HG02938 (cell line): ENCODE measurements around the gene MEAF6.

Experiments used
- ATAC-seq: cut with Tn5 transposase; IDR thresholded peaks from one replicate; pipeline ENCODE4 v1.9.1; 2021; ENCODE audit warnings: mild to moderate bottlenecking, moderate library complexity; ENCODE audit not compliant: unreplicated experiment

Gene MEAF6

DNA sequence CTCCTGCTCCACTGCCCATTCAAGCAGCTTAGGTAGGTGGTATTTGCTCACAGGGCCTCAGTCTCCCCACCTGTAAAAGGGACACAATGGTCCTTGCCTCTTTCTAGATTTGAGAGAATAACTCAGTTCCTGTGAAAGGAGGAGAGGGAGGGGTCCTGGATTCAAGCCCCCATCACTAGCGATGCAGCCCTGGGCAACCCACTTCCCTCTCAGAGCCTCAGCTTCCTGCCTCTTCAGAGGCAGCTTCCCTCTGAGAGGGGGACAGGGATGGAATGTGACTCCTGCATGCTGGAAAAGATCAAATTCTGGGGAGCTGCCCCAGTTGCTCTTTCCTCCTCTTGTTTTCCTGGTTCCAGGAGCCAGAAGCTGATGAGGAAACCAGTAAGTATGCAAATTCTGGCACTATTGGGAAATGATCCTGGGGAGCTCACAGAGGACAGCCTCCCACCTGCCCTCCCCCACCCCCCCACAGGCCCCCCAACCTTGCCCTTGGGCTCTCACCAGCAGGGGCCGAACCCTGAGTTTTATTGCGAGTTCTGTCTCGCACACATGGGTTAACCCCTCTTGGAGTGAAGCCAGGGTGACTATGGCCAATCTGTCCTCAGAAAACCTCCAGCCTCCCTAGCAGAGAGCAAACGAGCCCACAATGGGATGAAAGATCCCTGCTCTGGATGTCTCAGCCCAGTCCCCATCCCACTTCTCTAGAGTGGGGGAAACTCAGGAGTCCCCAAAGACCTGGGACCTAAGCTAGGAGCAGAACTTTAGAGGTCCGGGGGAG, 28.5 kb downstream of the MEAF6 start:
- no peak for ATAC-seq

DNA sequence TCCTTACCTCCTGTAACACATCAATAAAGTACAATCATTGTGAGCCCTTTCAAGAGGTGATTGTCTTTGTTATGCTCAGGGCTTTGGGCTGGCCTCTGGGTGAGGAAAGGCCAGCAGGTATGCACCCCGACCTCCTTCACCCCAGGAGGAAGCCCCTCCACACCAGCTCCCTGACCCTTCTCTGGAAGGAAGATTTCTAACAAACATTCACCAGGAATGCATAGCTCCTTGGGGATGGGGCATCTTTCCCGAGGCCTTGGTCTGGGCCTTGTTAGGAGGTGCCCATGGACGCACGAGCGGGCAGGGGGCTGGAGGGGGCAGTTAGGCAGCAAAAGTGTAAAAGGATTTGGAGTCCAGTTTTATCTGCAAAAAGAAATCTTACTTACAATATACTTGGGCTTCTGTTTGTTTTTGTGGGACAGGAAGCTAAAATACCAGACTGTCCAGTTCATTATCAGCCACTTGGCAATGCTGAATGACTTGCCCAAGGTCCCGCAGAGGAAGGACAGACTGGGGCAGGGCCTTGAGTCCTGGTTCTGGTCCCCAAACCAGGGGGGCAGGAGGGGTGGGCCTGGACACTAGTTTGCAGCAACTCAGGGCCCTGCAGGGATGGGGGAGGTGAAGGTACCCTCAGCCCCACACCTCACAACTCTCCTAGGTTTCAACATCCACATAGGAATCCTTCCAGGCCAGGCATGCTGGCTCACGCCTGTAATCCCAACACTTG, 30.1 kb downstream of the MEAF6 start:
- ATAC-seq: no peak

DNA sequence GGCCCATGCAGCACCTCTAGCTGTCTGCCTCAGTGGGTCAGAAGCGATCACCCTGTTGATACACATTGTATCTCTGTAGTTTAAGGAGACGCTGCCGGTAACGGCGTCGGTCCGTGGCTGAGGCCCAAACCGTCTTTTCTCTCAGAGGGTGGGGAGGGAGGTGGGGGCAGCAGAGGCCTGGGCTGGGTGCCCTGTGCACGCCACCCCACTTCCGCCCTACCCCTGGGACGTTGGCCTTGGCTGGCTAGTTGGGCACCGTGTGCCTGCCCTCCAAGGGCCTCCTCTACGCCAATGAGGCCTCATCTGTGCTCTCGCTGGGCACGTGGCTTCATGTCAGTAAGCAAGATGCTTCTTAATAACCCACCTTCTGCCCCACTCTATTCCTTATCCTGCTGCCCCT, 30.8 kb downstream of the MEAF6 start:
- no peak for ATAC-seq

DNA sequence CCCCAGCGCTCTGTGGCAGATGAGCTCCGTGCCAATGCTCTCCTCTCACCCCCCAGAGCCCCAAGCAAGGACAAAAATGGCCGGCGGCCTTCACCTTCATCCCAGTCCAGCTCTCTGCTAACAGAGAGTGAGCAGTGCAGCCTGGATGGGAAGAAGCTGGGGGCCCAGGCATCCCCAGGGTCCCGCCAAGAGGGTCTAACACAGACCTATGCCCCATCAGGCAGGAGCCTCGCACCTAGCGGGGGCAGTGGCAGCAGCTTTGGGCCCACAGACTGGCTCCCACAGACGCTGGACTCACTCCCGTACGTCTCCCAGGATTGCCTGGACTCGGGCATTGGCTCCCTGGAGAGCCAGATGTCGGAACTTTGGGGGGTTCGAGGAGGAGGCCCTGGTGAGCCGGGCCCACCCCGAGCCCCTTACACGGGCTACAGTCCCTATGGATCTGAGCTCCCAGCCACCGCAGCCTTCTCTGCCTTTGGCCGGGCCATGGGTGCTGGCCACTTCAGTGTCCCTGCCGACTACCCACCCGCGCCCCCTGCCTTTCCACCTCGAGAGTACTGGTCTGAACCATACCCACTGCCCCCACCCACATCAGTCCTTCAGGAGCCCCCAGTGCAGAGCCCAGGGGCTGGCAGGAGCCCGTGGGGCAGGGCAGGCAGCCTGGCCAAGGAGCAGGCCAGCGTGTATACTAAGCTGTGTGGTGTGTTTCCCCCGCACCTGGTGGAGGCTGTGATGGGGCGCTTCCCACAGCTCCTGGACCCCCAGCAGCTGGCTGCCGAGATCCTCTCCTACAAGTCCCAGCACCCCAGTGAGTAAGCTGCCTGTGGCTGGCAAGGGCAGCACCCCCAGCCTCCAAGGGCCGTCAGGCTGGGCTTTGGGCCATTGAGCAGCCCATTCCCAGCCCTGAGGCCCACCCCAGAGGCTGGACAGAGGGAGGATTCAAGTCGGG, 31.5 kb downstream of the MEAF6 start:
- no peak for ATAC-seq

DNA sequence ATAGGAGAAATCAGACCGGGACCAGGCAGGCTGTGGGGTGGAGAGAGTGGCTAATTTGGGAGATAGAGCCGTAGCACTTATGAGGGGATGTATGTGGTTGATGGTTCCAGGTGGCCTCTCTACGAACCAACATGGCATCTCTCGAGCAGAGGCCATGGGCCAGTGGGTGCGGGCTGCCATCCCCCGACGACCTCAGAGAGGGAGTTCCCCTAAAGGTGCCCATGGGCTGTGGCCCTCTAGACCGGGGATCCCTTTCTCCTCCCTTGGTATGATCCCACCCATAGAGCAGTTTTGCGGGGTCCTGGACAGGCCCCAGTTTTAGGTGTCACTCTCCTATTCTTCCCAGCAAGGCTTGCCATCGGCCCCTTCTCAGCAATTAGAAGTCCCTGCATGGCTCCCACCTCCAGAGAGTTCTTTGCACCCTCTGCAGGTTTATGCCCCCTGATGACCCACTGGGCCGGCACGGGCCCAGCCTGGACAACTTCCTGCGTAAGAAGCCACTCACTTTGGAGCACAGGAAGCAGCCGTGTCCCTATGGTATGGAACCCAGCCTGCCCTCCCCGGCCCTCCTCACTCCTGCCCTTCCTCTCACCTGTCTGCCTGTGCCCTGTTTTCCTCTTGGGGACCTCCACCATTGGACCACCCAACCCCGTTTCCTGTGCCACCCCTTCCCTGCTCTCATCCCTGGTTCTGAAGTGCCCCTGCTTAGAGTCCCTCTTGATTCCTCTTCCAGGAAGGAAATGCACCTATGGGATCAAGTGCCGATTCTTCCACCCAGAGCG, 32.4 kb downstream of the MEAF6 start:
- ATAC-seq: no peak

DNA sequence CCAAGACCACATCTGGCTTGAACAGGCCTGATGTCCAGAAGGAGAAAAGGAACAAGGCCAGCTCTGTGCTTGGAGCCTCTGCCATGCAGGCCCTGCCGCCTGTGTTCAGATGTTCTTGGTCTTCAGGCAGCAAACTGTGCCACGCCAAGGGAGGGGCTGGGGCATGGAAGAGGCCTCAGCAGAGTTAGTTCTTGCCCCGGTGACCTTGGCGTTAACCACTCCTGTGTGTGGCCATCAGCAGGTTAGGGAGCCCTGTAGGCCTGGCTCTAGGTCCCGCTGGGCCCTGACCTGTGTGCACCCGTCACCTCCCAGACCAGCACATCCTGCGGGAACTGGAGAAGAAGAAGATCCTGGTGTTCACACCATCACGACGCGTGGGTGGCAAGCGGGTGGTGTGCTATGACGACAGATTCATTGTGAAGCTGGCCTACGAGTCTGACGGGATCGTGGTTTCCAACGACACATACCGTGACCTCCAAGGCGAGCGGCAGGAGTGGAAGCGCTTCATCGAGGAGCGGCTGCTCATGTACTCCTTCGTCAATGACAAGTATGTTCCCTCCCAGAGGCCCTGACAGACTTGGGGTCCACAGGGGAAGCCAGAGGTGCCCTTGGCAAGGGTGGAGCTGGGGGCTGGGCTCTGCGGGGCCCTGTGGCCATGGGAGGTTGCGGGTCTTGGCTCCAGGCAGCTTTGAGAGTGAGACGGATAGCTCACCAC, 33.1 kb downstream of the MEAF6 start:
- no peak for ATAC-seq

DNA sequence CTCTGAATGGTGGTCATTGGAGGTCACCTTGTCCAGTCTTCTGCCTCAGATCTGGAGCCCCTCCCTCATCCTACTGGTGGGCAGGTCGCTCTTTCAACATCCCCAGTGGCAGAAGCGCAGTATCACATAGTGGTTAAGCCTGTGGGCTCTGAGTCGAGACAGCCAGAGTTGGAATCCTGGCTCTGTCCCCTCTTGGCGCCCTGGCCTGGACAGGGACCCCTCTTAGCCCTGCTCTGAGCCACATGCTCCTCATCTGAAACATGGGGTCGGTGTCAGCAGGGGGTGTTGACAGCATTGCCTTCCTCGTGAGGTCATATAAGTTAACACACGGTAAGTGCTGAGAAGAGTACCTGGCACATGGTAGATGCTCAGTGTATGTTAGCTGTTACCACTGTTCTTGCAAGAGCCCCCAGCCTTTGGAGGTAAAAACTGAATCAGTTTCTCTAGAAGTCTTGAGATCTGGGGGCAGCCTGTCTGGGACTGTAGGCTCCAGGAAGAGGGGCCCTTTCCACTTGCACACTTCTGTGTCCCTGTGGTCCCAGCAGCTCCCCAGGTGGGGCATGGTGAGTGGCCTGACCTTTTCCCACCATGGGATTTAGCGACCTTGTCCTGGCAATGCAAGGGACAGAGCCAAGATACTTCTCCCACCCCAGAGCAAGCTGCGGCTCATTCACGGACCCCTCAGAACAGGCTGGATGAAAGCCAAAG, 33.8 kb downstream of the MEAF6 start:
- no peak for ATAC-seq

DNA sequence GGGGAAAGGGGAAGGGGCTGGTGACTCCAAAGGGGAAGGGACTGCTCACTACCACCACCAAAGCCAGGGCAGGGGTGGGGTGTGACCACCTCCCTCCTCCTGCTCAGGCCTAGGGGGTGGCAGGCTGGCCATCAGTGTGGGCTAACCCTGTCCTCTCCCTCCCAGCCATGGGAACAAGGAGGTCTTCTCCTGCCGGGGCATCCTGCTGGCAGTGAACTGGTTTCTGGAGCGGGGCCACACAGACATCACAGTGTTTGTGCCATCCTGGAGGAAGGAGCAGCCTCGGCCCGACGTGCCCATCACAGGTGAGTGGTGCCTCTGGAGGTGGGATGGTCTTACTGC, 34.5 kb downstream of the MEAF6 start:
- no peak for ATAC-seq

DNA sequence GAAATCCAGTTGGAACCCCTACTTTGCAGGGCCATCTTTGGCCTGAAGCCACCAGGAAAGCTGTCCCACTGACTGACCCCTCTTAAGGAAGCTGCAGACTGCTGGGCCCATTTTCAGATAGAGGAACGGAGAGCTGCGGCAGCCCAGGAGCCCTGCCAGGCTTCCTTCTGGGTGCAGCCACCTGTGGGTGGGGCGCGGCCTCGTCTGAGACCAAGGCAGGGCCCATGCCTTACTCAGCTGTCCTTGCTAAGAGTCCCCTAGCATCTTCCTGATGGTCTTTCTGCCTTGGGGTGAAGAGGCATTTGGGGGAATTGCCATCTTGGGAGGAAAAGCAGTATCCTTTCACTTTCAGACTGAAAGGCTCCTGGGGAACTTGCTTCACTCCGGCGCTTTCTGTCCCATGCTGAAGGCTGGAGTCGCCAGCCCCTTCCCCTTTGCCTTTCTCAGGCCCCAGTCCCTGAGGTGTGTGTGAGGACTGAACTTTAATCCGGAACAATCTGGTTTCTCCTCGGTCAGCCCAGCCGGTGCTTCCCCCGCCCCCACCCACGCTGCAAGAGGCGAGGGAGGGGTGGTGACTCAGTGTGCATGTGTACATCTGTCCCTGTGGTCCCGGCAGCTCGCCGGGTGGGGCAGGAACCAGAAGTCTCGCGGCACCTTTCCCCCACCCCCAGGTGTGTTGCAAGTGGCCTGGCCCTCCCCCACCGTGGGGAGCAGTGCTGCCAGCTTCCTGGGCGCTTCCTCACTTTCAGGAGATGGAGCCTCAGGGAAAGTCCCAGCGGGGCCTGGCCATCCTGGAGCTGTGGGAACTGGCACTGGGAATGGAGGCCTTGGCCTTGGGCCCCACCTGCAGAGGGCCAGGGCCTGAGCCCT, 35.1 kb downstream of the MEAF6 start:
- ATAC-seq: no peak

DNA sequence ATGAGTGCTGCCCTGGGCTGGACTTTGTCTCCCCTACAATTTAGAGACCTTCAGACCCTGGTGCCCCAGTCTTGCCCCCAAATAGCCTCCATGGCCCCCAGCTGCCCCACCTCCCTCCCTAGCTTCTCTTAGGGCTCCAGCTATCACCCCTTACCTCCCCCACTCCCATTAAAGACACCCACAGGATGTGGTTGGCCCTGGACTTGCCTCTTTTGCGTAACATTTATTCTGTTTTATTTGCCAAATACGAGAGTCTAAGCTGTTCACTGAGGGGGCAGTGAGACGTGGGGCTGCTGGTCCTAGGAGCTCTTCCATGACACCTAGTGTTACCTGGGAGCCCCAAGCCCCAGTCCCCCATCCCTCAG, 35.7 kb downstream of the MEAF6 start:
- ATAC-seq: no peak

DNA sequence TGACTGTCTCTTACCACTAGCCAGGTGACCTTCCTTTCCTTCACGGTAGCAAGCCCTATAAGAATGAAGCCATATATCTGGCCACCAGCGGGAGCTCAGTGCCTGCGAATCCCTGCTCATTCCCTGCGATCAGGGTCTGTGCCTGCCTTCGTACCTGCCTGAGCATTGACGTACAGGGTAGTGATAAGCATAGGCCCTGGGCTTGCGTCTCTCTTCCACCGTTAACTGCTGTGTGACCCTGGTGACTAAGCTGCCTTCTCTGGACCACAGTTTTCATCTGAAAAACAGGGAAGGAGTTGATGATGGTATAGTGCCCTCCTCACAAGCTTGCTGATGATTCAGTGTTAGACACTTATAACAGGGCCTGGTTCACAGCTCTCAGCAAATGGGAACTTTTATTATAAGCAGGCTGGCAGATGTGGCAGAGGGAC, 36.1 kb downstream of the MEAF6 start:
- ATAC-seq: no peak

DNA sequence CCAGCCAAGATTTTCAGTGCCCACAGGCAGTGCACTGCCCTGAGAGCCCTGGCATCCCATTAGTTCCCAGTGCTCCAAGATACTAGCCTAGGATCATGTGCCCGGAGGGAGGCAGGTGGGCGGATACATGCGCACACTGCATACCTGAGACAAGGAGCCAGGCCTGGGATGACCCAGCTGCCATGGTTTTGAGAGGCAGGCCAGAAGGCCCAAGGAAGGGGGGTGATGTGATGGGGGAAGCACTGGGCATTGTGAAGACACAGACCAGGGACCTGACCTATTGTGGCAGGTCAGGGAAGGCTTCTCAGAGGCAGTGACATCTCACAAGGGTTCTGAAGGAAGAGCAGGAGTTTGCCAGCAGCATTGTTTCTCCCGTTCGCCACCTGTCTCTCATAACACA, 36.6 kb downstream of the MEAF6 start:
- ATAC-seq: no peak

DNA sequence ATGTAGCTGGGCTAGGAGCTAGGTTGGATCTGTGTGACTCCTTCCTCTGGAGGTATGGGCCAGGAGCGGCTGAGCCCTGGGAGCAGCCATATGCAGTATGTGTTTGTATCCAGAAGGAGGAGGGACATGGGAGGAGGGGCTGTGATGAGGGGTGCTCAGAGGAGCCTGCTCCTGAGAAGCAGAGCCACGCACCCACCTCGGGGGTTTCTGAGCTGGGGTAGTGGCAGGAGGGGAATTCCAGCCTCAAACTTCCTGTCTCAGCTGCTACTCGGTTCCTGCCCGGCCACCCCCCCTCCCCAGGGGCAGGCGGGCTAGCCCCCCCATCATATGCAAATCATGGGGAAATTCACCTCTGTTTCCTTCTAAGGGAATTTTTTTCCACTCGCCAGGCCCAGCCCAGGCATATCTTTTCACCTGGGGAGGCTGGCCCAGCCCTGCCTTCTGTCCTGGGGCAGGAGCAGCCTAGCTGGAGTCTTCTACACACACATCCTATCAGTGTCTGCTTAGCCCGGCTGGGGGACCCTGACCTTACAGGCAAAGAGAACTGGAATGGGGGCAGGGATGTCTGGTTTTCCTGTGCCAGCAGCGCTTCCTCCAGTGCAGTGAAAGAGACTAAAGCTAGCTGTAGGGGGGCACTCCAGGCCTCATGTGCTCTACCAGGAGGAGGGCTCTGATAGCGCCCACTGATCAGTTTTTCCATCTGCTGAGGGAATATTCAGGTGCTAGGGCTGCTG, 37.2 kb downstream of the MEAF6 start:
- peak; percentile 38 for ATAC-seq

DNA sequence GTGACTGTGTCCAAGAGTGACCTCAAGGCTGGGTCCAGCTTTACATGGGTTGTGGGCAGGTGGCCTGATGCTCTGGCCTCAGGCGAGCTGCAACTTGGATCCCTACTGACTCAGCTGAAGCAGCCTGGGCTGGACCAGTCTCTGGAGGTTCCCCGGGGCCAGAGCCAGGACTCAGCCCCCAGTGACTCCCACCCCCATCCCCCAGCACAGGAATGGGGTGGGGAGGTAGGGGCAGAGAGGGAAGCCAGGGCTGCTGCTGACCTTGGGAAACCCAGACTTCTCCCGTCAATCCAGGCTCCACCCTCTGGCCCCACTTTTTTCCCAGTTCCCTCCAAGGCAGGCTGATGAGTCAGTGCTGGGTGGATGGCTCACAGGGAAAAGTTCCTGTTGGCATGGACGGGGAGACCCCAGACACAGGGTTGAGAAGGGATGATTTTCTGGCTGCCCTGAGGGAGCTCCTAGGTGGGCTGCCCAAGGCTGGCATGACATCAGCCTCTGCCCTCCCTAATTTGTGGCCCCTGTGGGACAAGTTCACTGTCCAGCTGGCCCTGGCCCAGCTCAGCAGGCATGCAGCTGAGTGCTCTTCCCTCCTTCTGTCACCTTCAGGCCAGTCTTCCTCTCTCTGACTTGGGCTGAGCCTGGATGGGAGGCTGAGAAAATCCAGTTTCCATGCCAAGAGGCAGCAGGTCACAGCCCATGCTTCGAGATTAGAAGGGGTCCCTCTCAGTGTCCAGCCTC, 37.9 kb downstream of the MEAF6 start:
- ATAC-seq: no peak

DNA sequence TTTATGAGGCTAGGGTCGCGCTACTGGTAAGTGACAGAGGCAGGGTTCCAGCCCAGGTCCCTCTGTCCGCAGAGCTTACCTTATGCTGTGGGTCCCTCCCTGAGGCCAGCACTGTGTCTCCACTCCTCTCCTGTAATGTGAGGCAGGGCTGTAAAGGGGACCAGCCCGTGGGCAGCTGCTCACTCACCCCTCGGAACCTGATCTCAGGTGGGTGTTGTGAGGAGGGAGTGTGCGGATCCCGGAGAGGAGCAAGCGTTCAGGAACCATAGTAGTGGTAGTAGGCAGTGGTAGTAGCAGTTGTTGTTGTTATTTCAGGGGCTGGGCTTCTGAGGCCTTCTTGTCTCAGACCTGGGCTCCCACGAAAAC, 38.5 kb downstream of the MEAF6 start:
- no peak for ATAC-seq

DNA sequence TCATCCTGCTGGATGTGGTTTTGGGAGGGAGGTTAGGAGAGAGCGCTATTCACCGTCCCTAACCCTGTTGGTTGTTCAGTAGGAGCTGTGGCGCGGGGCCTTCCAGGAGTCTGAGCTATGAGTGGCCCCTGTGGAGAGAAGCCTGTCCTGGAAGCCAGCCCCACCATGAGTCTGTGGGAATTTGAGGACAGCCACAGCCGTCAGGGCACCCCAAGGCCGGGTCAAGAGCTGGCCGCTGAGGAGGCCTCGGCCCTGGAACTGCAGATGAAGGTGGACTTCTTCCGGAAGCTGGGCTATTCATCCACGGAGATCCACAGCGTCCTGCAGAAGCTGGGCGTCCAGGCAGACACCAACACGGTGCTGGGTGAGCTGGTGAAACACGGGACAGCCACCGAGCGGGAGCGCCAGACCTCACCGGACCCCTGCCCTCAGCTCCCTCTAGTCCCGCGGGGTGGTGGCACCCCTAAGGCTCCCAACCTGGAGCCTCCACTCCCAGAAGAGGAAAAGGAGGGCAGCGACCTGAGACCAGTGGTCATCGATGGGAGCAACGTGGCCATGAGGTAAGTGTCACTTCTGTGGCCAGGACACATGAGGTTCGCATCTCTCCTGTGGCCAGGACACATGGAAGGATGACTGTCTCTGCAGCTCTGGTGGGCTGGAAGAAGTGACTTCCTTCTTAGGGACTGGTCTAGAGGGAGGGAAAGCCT, 39.0 kb downstream of the MEAF6 start:
- ATAC-seq: no peak
